GM12878 (cell line): ENCODE measurements around the gene BUB1. TPM values are rescaled to one million over a fixed set of nuclear protein-coding genes. Genes with fewer than 3 reads are reported as not detected.
A peak's percentile ranks its signal among the peaks of the same experiment; 100 is the strongest.

Experiments
- ATAC-seq: fragments of 200-7000 bp; cut with Tn5 transposase; 3 replicates; pipeline ENCODE4 v1.9.1; 2020; ENCODE audit warnings: mild to moderate bottlenecking, moderate library complexity
- BruUV-seq: library from RNA; stranded (reverse); fragments of 400-500 nt; replicated peaks from 2 replicates; lab custom pipeline; 2021; lab: Mats Ljungman, UMichigan
- CTCF ChIA-PET: fragments of 300-600 bp; sonication (Branson Sonifier 250); formaldehyde crosslinking; extraction: SDS; loops from one replicate; lab custom pipeline; 2021; ENCODE audit warnings: inconsistent platforms; lab: Yijun Ruan, JAX
- POLR2A ChIA-PET: fragments of 350-600 bp; formaldehyde crosslinking; extraction: SDS; loops from one replicate; lab custom pipeline; 2021; ENCODE audit warnings: inconsistent platforms; lab: Charles Lee
- RAD21 ChIA-PET: fragments of 300-600 bp; sonication (Branson Sonifier 250); formaldehyde crosslinking; loops from one replicate; lab custom pipeline; 2023; ENCODE audit warnings: antibody characterized with exemption; ENCODE audit not compliant: unreplicated experiment; lab: Charles Lee
- SMC1A ChIA-PET: fragments of 300-600 bp; sonication (Branson Sonifier 250); formaldehyde crosslinking; loops from one replicate; lab custom pipeline; 2023; ENCODE audit not compliant: unreplicated experiment, uncharacterized antibody; lab: Charles Lee
- DNase-seq: peaks from one replicate; pipeline ENCODE4 v3.0.0-alpha.2; 2011; ENCODE audit warnings: low read depth, low spot score
- FAIRE-seq: peaks from 3 replicates; lab custom pipeline; 2011; peaks lifted over from hg19 to GRCh38; lab: Jason Lieb, UNC
- H2AFZ ChIP-seq: 2 replicates; pipeline ENCODE4 v1.6.0; 2011; ENCODE audit warnings: low read depth, low read length, control low read depth; ENCODE audit not compliant: control insufficient read depth
- H3K27ac ChIP-seq: 2 replicates; pipeline ENCODE4 v1.5.1; 2011; ENCODE audit warnings: control low read depth; ENCODE audit not compliant: control insufficient read depth, insufficient read depth
- H3K27me3 ChIP-seq, 2 experiments: replicated peaks in 1 of 2; 2 replicates each; pipeline versions ENCODE4 v1.6.0 to v1.6.1; 2011; ENCODE audit warnings: low read length in 1 of 2; ENCODE audit not compliant: control insufficient read depth in 2 of 2, insufficient read depth in 2 of 2
- H3K36me3 ChIP-seq, 2 experiments: 2 replicates each; pipeline ENCODE4 v1.5.1; 2011; ENCODE audit warnings: low read length in 1 of 2; ENCODE audit not compliant: control insufficient read depth in 2 of 2, insufficient read depth in 2 of 2
- H3K4me1 ChIP-seq: 2 replicates; pipeline ENCODE4 v1.6.1; 2011; ENCODE audit warnings: mild to moderate bottlenecking, low read length, moderate library complexity, mixed read lengths; ENCODE audit not compliant: control insufficient read depth, insufficient read depth
- H3K4me2 ChIP-seq: 2 replicates; pipeline ENCODE4 v1.6.0; 2011; ENCODE audit warnings: control low read depth; ENCODE audit not compliant: control insufficient read depth, insufficient read depth
- H3K4me3 ChIP-seq: fragments of 200-600 bp; sonication (generic); 2 replicates; pipeline ENCODE4 v1.5.1; 2016
- H3K79me2 ChIP-seq: 2 replicates; pipeline ENCODE4 v1.6.0; 2011; ENCODE audit warnings: low read length; ENCODE audit not compliant: control insufficient read depth, insufficient read depth
- H3K9ac ChIP-seq: 2 replicates; pipeline ENCODE4 v1.8.0; 2011; ENCODE audit warnings: low read length, control low read depth, mixed read lengths; ENCODE audit not compliant: control insufficient read depth, insufficient read depth
- H3K9me3 ChIP-seq: replicated peaks from 3 replicates; pipeline ENCODE4 v1.5.1; 2011; ENCODE audit warnings: mild to moderate bottlenecking, low read length; ENCODE audit not compliant: control insufficient read depth, insufficient read depth
- H4K20me1 ChIP-seq: 2 replicates; pipeline ENCODE4 v1.6.0; 2011; ENCODE audit not compliant: control insufficient read depth, insufficient read depth
- BHLHE40 ChIP-seq, 2 experiments: fragments of 450-650 bp in 1 of 2; IDR thresholded peaks; 2 replicates each; pipeline ENCODE4 v1.6.1; 2011 to 2017; ENCODE audit warnings: low read depth in 2 of 2, borderline replicate concordance in 1 of 2, improper control_type of control experiment in 1 of 2, low read length in 1 of 2, mild to moderate bottlenecking in 1 of 2
- FOXM1 ChIP-seq: IDR thresholded peaks from 2 replicates; pipeline ENCODE4 v1.6.1; 2012; ENCODE audit warnings: low read depth, mild to moderate bottlenecking, inconsistent platforms, low read length, moderate library complexity
- ZNF274 ChIP-seq: IDR thresholded peaks from one replicate; pipeline ENCODE4 v1.8.0; 2011; ENCODE audit not compliant: insufficient read length, insufficient read depth
- WGBS: methylation state at CpG from one replicate; pipeline ENCODE4 v1.1.6; 2016; ENCODE audit warnings: low lambda C conversion rate; ENCODE audit not compliant: insufficient replicate concordance, insufficient coverage; ENCODE audit errors: missing lambda C conversion rate; 5-methylcytosine and 5-hydroxymethylcytosine counted together
- in situ Hi-C: fragments of 300-500 bp; cut with MboI; formaldehyde crosslinking; loops from 9 replicates; pipeline ENCODE4 v1.14.3; 2018; ENCODE audit warnings: mixed read lengths
- intact Hi-C: fragments of 100-400 bp; cut with micrococcal nuclease; formaldehyde crosslinking; loops from one replicate; pipeline ENCODE4 v1.14.2; 2022; ENCODE audit not compliant: unreplicated experiment
- polyA plus RNA-seq, 11 experiments: library from polyadenylated mRNA; depleted of rRNA in 4 of 11; unstranded in 6 of 11; stranded (reverse) in 5 of 11; fragments of >200 nt; fragmentation: Nextera tagmentation in 4 of 11; fragmentation: Illumina TruSeq in 1 of 11; extraction: Ambion mirVana in 4 of 11; extraction: Trizol in 1 of 11; gene quantifications; 1 replicate in 1 of 11; 2 replicates in 10 of 11; pipeline versions ENCODE4 v1.2.1 to v1.2.3, GENCODE V29; 2011 to 2016; ENCODE audit warnings: inconsistent platforms in 2 of 11, missing spikeins in 2 of 11, low read depth in 1 of 11
- total RNA-seq, 4 experiments: library from RNA; depleted of rRNA in 3 of 4; stranded (reverse); fragments of >200 nt in 3 of 4; fragmentation: Illumina TruSeq in 1 of 4; extraction: Trizol in 1 of 4; gene quantifications; 2 replicates each; pipeline versions ENCODE4 v1.2.1 to v1.2.3, GENCODE V29; 2013 to 2021
- TF ChIP-seq, protein P1 (sequence below): fragments of 450-650 bp; IDR thresholded peaks from 2 replicates; pipeline ENCODE4 v1.6.1; 2017; ENCODE audit warnings: low read depth, mild to moderate bottlenecking, moderate library complexity

BUB1 gene
- total and polyA plus RNA-seq, 10 of the 15 experiments (the other 5 are each of a cell fraction or from before 2014, with no cell fraction given), result 52.4 to 142 (median 88.9) TPM

GRCh38 chr2:110717734-110718133, 39.9 kb upstream of the BUB1 start:
- no peak for DNase-seq
- 17% methylated on average over 4 of the region's 4 CpGs for WGBS
- ChIA-PET SMC1A (interaction anchor here (1.0 to 6.9 kb wide), 10 partner anchors 8 to 40 kb away, joined by 3 to 43 read pairs (median 6); partner anchors contain the start of genes ACOXL and BUB1), CTCF (interaction anchor here (0.8 to 1.2 kb wide), 3 partner anchors 16 to 39 kb away, joined by 3 to 5 read pairs (median 3); no protein-coding TSS in a partner anchor), RAD21 (interaction anchor here (1.0 to 2.1 kb wide), 4 partner anchors 10 to 31 kb away, joined by 4 to 11 read pairs (median 6); partner anchors contain the start of gene ACOXL), POLR2A (interaction anchor here (1.0 kb wide), 2 partner anchors 18 to 40 kb away, joined by 3 read pairs; partner anchors contain the start of gene BUB1)
- TF ChIP-seq FOXM1 (0 out of 2 replicates have a peak, but pooled peaks have one; percentile 1), BHLHE40 (IDR thresholded peaks at IDR 0.05; ENCODE audit: borderline replicate concordance in 1 of 2, low read depth in 2 of 2, low read length in 1 of 2) (peak; percentile 15 to 49; a peak in 1 of 4 replicates), ZNF274 (no peak)
- TF ChIP-seq, protein P1, sequence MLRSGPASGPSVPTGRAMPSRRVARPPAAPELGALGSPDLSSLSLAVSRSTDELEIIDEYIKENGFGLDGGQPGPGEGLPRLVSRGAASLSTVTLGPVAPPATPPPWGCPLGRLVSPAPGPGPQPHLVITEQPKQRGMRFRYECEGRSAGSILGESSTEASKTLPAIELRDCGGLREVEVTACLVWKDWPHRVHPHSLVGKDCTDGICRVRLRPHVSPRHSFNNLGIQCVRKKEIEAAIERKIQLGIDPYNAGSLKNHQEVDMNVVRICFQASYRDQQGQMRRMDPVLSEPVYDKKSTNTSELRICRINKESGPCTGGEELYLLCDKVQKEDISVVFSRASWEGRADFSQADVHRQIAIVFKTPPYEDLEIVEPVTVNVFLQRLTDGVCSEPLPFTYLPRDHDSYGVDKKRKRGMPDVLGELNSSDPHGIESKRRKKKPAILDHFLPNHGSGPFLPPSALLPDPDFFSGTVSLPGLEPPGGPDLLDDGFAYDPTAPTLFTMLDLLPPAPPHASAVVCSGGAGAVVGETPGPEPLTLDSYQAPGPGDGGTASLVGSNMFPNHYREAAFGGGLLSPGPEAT, result no peak
- H3K27me3 ChIP-seq, result peaks cover 0 to 3% of the 10 kb centered on the region in 2 experiments; a peak in 1 of 4 replicates
- BruUV-seq, result no TSS peak
- H3K36me3 ChIP-seq, result no peaks in the 10 kb centered on the region
- H3K4me3 ChIP-seq, result no peak overlapping the region
- H2AFZ ChIP-seq, result no peak overlapping the region
- H3K9ac ChIP-seq, result no peak overlapping the region
- no peaks in the 10 kb centered on the region for H3K4me1 ChIP-seq
- no peaks in the 10 kb centered on the region for H3K79me2 ChIP-seq
- H3K4me2 ChIP-seq, result no peak overlapping the region
- in situ Hi-C loops (no loop called here), intact Hi-C loops (no loop called here)
- H4K20me1 ChIP-seq, result no peaks in the 10 kb centered on the region
- ATAC-seq, result no peak
- H3K9me3 ChIP-seq, result no peaks in the 10 kb centered on the region
- H3K27ac ChIP-seq, result no peak overlapping the region
- FAIRE-seq, result no peak
